ENCODE measurements around the gene GLRA2.

DNA sequence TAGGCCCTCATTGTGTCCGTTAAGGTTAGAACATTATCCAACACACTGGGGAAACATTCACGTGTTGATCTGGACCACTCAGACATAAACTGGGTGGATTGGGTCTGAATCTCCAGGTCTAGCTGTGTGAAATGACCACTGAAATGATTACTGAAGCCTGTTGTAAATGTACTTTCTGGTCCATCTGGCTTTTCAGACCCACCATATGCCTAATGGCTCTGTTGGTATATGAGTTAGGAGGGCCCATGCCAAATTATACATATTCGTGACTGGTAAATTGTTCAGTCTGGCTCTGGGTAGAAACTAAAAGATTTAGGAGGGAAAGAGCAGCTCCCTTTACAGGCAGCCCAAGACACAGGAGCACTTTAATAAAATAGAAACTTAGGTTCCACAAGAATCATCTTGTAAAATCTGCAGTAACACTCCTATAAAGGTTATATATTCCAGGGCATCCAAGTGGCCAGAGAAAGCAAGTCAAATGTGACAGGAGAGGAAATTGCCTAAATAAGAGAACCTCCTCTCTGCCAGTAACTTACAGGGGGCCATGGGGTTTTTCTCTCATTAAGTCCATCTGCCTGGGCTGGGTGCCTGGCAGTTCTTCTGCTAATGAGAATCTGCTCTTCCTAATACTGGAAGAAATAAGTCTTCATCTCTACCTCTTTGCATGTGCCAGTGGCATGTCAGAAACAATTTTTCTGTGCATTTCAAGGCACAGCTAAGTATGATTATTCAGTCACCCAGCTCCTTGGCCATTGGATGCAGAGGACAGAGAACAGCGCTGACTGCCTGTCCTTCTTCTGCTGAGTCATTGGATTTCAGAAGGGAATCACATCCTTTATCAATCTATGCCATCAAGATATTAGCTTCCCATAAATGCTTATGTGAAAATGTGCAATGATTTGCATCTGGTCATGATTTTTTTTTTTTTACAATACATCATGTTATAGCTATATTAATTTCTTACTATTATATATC is 112.6 kb downstream of the GLRA2 start:
- TF ChIP-seq, protein P1, sequence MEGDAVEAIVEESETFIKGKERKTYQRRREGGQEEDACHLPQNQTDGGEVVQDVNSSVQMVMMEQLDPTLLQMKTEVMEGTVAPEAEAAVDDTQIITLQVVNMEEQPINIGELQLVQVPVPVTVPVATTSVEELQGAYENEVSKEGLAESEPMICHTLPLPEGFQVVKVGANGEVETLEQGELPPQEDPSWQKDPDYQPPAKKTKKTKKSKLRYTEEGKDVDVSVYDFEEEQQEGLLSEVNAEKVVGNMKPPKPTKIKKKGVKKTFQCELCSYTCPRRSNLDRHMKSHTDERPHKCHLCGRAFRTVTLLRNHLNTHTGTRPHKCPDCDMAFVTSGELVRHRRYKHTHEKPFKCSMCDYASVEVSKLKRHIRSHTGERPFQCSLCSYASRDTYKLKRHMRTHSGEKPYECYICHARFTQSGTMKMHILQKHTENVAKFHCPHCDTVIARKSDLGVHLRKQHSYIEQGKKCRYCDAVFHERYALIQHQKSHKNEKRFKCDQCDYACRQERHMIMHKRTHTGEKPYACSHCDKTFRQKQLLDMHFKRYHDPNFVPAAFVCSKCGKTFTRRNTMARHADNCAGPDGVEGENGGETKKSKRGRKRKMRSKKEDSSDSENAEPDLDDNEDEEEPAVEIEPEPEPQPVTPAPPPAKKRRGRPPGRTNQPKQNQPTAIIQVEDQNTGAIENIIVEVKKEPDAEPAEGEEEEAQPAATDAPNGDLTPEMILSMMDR (IDR thresholded peaks at IDR 0.05): no peak
- TF ChIP-seq EZH2 (IDR thresholded peaks at IDR 0.05; ENCODE audit: borderline replicate concordance, insufficient read depth, low read depth, low read length, poor library complexity, severe bottlenecking): no peak
